HG03521 (cell line): ENCODE data around the gene RRP1B.
"Not testable (repeated sequence)": the region's sequence is repeated elsewhere in the genome, so short reads cannot be mapped to it uniquely, and the experiment has no call there.

ENCODE experiments used
- ATAC-seq: cut with Tn5 transposase; IDR thresholded peaks from one replicate; pipeline ENCODE4 v1.9.1; 2021; ENCODE audit warnings: mild to moderate bottlenecking, moderate library complexity; ENCODE audit not compliant: unreplicated experiment

Gene RRP1B

DNA sequence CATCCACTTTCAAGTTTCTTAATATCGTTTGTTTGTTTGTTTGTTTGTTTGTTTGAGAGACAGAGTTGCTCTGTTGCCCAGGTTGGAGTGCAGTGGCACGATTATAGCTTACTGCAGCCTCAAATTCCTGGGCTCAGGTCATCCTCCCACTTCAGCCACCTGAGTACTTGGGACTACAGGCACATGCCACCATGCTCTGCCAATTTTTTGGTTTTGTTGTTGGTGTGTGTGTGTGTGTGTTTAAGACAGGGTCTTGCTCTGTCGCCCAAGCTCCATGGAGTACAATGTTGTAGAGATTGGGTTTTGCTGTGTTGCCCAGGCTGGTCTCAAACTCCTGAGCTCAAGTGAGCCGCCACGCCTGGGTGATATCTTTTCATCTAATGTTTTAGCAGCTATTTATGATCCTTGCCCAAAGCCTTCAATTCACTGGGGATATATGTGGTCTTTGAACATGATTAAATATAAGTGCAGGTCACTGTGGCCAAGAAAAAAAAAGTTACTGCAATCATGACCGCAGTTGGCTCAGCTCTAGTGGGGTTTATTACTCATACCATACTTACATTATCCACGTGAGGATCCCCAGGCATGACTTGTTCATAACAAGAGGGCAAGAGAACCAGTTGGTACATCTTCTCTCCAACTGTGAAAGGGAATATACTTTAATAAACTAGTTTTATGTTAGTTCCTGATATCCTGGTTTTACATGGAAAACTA is 8.0 kb downstream of the RRP1B start:
- ATAC-seq = no peak

DNA sequence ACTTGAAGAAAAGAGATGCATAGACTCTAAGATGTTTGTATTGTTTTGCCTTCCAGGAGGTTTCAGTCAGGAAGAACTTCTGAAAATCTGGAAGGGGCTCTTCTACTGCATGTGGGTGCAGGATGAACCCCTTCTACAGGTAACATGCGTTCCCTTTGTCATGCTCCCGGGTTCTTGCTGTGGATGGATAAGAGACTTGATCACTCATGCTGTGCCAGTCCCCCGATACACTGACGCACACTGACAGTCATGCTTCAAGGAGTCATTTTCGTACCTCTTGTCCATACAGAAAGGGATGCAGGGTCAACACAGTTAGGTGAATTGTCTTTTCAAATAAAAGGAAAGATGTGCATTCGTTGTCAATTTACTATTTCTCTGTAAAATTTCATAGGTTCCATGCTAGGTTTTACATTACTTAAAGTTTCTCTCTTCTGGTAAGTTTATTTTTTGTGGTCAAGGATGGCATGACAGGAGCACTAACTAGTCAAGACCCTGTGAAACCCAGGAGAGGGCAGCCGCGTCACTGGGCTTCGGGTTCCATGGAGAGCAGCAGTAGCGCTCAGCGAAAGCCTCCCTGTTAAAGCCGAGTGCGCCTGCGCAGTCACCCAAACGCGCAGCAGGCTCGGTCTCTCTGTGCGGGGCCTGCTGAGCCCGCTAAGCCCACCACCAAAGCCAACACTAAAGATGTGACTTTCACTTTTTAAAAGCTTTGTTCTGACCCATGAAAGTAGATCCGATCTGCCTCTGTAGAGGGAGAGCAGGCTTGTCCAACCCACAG is 10.7 kb downstream of the RRP1B start:
- no peak for ATAC-seq

DNA sequence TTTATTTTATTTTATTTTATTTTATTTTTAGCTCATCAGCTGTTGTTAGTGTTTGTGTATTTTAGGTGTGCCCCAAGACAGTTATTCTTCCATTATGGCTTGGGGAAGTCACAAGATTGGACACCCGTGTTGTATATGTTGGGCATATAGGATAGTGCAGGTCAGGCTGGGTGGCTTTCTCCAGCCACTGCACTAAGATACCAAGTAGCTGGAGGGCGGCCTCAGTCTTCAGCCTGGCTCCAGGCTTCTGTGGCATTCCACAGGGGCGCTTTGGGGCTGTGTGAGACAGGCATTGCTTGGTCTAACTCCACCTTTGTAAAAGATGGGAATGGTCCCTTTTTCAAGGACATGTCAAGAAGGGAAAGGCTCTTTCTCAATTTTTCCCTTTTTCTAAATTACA is 16.5 kb downstream of the RRP1B start:
- no peak for ATAC-seq

DNA sequence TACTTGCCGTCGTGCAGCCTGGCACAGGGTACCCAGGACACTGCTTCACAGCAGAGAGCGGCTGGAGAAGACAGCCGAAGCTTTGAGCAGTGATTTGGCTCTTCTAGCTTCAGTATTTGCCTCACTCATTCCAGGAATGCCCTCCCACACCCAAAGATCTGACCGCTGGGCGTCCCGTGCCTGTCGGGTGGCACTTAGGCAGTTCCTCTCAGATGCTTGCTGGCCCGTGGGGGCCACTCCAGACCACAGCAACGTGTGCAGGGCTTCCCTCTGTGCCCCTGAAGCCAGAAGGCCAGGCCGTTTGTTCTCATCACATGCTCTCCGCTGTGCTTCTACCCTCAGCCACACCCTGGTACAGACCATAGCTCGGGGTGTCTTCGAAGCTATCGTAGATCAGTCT is 17.0 kb downstream of the RRP1B start:
- ATAC-seq = no peak

DNA sequence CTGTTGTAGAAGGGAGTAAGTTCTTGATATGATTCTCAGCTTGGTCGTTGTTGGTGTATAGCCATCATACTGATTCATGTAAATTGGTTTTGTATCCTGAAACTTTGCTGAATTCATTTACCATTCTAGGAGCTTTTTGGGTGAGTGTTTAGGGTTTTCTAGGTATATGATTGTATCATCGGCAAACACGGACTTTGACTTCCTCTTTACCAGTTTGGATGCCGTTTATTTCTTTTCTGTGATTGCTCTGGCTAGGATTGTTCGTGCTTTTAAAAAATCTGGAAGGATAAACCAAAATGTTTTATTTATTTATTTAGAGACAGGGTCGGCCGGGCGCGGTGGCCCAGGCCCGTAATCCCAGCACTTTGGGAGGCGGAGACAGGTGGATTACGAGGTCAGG is 20.6 kb downstream of the RRP1B start:
- ATAC-seq = no peak

DNA sequence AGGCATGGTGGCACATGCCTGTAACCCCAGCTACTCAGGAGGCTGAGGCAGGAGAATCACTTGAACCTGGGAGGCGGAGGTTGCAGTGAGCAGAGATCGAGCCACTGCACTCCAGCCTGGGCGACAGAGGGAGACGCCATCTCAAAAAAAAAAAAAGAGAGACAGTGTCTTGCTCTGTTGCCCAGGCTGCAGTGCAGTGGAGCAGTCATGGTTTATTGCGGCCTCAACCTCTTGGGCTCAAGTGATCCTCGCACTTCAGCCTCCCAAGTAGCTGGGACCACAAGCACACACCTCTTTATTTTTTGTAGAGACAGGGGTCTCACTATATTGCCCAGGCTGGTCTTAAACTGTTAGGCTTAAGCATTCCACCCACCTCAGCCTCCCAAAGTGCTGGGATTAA is 21.1 kb downstream of the RRP1B start:
- not testable (repeated sequence) for ATAC-seq

DNA sequence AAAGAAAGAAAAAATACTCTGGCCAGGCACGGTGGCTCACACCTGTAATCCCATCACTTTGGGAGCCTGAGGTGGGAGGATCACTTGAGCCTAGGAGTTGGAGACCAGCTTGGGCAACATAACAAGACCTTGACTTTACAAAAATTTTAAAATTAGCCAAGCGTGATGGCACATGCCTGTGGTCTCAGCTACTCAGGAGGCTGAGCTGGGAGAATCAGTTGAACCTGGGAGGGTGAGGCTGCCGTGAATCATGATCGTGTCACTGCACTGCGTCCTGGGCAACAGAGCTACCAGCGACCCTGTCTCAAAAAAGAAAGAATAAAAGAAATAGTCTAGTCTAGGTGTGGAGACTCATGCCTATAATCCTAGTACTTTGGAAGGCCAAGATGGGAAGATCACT is 22.3 kb downstream of the RRP1B start:
- ATAC-seq = no peak

DNA sequence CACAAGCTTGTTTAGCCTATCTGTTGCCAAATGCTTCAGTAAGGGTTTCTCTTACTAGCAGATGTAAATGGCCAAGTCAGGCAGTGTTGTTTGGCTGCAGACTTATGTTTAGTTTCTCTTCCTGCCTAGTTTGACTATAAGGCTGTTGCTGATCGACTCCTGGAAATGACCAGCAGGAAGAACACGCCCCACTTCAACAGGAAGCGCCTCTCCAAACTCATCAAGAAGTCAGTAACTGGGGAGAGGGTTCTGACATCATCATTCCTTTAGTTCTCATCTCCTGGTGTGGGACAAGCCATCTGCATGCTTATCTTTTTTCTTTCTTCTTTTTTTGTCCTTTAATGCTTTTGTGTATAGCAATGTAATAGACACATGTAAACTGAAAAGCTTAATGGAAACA is 25.1 kb downstream of the RRP1B start:
- no peak for ATAC-seq

DNA sequence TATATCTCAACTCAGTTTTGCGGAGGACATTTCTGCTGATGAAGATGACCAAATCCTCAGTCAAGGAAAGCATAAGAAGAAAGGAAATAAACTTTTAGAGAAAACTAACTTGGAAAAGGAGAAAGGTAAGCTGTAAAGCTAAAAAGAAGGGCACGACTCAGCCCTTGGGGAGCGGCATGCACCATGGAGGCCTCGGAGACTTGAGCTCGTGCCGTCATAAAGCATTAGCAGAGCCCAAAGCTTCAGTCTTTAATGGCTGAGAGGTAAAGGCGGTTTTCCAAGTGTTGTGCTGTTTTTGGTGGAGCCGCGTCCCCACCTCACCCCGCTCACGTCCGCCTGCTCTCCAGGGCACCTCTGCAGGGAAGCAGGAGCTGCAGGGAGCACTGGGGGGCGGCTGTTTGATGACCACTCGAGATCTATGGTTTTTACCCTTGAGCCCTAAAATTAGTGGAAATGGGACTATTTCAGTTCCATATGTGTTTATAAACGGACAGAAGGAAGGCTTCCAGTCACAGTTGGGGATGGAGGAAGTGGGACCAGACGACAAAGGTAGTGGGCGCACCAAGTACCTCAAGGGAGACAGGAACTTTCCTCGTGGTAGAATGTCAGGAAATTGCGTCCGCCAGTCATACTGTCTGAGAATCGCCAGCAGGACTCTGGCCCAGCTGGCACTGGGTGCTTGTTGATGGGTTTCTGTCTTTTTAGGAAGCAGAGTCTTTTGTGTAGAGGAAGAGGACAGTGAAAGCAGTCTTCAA is 27.6 kb downstream of the RRP1B start:
- no peak for ATAC-seq

DNA sequence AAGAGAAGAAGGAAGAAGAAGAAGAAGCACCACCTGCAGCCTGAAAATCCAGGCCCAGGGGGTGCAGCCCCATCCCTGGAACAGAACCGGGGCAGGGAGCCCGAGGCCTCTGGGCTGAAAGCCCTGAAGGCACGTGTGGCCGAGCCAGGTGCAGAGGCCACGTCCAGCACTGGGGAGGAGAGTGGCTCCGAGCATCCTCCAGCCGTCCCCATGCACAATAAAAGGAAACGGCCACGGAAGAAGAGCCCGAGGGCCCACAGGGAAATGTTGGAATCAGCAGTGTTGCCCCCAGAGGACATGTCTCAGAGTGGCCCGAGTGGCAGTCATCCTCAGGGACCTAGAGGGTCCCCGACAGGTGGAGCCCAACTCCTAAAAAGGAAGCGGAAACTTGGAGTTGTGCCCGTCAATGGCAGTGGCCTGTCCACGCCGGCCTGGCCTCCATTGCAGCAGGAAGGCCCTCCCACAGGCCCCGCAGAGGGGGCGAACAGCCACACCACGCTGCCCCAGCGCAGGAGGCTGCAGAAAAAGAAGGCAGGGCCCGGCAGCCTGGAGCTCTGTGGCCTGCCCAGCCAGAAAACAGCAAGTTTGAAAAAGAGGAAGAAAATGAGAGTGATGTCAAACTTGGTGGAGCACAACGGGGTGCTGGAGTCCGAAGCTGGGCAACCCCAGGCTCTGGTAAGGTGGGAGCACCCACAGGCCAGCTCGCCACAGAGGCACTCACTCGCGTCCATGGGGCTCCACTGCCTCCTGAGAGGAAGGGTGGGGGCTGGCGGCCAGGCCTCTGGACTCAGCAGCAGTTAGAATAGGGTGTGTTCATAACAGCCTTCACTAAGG is 28.4 kb downstream of the RRP1B start:
- ATAC-seq = no peak

DNA sequence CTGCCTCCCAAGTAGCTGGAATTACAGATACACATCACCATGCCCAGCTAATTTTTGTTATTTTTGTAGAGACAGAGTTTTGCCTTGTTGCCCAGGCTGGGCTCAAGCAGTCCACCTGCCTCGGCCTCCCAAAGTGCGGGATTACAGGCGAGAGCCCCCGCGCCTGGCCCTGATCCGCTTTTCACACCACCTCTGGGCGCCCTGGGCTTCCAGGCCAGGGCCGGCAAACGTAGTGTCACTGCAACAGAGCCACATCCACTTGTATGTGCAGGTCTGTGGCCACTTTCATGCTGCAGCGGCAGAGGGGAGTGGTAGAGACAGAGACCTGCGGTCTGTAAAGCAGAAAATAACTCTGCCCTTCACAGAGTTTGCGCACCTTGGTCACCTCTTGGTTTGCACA is 29.5 kb downstream of the RRP1B start:
- no peak for ATAC-seq

DNA sequence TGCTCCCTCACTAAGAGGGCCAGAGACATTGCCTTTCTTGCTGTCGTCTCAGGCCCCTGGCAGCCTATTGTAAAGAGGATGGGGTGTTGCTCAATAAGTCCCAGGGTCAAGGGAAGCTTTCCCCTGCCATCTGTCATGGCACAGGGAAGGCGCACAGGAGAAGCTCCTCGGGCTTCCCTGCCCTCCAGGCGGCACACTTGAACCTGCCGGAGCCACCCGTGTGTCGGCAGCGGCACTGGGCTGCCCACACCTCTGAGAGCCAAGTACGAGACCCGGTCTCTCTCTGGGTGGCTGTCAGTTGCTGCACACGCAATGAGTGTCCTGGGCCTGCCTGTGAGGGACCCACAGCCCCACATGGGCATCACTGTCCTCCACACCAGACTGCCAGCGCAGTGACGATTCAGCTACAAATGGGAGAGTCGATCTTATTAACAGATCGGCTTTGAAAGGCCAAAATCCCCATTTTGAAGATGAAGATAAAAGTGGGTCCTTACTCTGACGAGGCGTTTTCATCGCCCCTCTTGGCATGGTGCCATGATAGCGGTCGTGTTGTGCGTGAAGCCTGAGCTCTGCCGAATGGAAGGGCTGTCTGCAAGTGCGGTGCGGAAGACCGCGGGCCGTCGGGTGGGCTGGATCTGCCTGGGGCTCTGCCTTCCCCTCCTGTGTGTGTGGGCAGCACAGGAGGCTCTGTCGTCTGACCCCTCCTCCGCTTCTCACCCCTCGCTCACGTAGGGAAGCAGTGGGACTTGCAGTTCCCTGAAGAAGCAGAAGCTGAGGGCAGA is 30.4 kb downstream of the RRP1B start:
- ATAC-seq = no peak

DNA sequence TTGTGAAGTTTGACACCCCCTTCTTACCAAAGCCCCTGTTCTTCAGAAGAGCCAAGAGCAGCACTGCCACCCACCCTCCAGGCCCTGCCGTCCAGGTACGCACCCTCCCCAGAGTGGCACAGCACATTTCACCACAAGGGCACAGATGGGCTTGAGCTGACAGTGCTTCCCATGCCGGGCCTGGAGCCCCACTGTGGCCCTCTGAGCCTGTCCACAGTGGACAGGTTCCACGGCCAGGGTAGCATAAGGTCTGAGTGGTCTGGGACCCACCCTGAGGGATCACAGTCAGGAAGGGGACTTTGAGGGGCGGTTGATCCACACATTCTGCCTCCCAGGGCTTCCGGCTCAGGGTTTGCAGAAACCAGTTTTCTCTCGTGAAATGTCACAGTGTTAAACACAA is 31.0 kb downstream of the RRP1B start:
- no peak for ATAC-seq

DNA sequence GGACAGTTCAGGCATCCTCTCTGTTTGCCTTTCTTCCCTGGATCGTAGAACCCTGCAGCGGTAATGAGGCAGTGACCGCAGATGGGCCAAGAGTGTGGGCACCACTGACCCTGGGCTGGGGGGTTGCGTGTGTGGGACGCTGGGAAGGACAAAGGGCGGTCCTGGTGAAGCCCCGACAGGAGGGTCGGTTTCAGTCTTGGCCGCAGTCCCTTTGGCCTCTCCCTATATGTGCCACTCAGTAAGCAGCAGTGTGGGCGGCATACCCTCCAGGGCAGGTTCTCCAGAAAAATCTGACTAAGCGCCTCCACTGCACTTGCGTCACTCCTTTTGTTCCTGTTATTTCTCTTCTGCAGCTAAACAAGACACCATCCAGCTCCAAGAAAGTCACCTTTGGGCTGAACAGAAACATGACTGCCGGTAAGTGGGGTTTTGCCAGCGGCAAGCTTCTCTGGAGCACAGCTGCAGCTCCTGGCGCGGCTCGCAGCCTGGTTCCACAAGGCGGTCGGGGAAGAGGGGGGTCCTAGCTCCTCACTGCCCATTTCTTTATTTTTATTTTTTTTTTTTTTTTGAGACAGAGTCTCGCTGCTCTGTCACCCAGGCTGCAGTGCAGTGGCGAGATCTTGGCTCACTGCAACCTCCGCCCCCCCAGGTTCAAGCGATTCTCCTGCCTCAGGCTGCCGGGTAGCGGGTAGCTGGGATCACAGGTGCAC is 31.9 kb downstream of the RRP1B start:
- no peak for ATAC-seq

DNA sequence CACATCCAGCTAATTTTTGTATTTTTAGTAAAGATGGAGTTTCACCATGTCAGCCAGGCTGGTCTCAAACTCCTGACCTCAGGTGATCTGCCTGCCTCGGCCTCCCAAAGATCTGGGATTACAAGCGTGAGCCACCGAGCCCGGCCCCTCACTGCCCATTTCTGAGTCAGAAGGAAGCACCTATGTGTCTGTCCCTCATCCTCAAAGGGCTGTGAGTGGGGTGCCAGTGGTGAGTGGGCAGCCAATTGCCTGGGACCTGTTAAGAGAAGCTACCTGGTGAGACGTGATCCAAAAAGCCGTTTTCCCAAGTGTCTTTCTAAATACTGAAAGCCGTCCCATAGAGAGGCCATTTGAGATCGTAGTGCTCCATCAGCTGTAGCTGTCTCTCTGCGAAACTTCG is 32.4 kb downstream of the RRP1B start:
- no peak for ATAC-seq

DNA sequence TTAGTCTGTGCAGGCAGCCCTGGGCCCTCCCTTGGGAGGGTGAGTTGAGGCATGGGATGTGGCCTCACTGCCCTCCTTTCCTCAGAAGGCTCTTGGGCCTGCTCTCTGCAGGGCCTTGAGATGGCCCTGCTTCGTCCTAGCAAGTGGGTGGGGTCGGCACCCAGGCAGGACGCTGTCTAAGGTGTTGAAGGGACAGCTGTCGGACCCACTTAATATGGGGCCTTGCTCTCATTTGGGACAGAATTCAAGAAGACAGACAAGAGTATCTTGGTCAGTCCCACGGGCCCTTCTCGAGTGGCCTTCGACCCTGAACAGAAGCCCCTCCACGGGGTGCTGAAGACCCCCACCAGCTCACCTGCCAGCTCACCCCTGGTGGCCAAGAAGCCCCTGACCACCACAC is 33.6 kb downstream of the RRP1B start:
- ATAC-seq = no peak

DNA sequence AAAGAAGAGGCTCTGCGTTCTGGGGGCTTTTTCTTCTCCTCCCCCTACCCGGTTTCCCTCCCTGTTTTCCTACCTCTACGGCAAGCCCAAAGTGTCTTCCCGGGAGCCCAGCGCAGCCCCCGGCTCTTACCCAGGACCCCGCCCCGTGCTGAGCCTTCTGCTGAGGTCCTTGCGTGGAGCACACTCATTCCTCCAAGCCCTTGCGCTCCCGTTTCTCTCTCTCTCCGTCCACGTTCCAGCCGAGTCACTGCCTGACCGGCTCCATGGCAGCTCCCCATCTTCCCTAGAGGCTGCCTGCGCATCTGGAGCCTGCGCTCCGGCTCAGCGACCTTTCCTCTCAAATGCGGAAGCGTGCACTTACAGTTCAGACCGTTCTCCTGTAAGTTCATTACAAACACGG is 34.6 kb downstream of the RRP1B start:
- ATAC-seq = no peak

DNA sequence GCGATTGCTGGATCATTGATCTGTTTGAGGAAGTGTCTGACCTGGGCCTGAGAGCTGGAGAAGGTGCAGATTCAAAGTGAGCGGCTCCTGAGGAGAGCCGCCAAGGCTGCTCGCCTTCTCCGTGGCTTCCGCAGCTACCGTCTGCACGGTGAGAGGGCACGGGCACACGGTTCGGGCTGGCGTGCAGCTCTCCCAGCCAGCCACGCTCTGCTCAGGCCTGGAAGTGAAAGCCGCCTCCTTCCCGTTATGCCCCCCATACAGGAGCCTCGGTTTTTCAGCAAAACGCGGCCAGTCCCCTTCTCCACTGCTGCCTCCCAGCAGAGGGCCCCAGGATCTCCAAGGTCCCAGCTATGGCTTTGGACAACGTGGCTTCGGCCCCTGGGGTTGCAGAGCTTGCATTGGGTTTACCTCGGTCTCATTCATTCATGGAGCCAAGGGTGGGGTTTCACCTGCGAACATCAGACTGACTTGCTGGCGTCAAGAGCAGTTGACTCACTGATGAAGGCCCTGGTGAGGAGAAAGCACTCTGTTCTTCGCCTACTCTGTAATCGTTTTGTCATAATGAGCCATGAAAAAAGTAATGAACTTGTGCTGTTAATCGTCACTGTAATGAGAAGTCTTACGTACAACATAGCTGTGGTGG is 35.2 kb downstream of the RRP1B start:
- no peak for ATAC-seq

DNA sequence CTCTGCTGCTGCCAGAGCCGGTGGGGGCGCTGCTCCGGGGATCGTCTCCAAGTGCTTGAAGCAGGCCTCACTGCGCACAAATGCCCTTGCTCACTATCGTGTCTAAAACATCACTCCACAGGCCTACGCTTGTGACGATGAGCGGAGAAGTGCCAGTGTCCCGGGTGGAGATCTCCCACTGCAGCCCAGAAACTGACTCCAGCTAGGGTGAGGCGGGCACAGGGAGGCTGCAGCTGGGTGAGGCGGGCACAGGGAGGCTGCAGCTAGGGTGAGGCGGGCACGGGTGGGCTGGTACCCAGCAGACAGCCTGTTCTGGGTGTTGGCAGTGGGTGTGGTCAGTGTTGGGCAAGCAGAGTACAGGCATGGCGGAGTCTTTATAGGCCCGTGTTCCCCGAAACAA is 36.9 kb downstream of the RRP1B start:
- no peak for ATAC-seq
